ENCODE data around the gene CRYBG1.

The CRYBG1 gene

GRCh38 chr6:106451439-106451838 lies 90.9 kb downstream of the CRYBG1 start:
- in situ Hi-C loops (cut with HindIII; ENCODE audit: low sequenced_read_pairs), result no loop called here
- peak; percentile 73 for DNase-seq (ENCODE audit: low read depth)

GRCh38 chr6:106452628-106453027 lies 92.1 kb downstream of the CRYBG1 start:
- in situ Hi-C loops (cut with HindIII; ENCODE audit: low sequenced_read_pairs), result no loop called here
- DNase-seq (ENCODE audit: low read depth), result no peak
- no peak for TF ChIP-seq CTCF (IDR thresholded peaks at IDR 0.05; ENCODE audit: low read depth, low read length, missing control alignments)
- H3K4me3 ChIP-seq (ENCODE audit: low read depth, low read length), result no peak overlapping the region

More at GRCh38 chr6:106451439-106451838, 90.9 kb downstream of the CRYBG1 start:
- no peak for TF ChIP-seq CTCF (IDR thresholded peaks at IDR 0.05; ENCODE audit: low read depth, low read length, missing control alignments)
- no peak overlapping the region for H3K4me3 ChIP-seq (ENCODE audit: low read depth, low read length)

DNA sequence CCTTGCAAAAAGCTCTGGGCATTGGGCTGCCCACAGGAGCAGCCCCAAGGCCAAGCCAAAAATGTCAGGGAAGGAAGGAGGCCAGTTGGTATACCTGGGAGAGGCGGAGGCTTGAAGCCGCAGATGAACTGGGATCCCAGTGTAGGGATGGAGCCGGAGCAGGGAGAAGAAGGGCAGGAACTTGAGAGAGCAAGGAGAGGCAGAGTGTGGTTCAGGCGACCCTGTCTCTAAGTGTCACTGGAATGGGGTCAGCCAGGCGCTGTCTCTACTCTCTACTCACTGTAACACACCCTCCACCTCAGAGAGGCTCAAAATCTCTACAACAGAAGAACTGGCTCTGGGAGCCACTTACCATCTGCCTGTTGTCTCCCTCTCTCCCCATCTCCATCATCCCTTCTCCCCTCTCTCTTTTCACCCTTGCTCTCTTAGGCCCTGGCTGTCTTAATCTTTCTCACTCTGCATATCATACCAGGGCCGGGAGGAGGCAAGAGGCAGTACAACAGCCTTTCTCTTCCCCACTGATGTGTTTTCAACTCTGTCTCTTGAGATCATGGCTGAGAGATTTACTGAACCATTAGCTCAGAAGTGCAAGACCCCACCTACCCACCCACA lies 93.3 kb downstream of the CRYBG1 start:
- no peak overlapping the region for H3K4me3 ChIP-seq (ENCODE audit: low read depth, low read length)
- in situ Hi-C loops (cut with HindIII; ENCODE audit: low sequenced_read_pairs), result no loop called here
- TF ChIP-seq CTCF (IDR thresholded peaks at IDR 0.05; ENCODE audit: low read depth, low read length, missing control alignments), result no peak
- DNase-seq (ENCODE audit: low read depth), result no peak

- in situ Hi-C loops (cut with HindIII; ENCODE audit: low sequenced_read_pairs), result no loop called here
- DNase-seq (ENCODE audit: low read depth), result no peak
- no peak for TF ChIP-seq CTCF (IDR thresholded peaks at IDR 0.05; ENCODE audit: low read depth, low read length, missing control alignments)
- H3K4me3 ChIP-seq (ENCODE audit: low read depth, low read length), result no peak overlapping the region
Measured at GRCh38 chr6:106456756-106457155, 96.2 kb downstream of the CRYBG1 start.

- no peak overlapping the region for H3K4me3 ChIP-seq (ENCODE audit: low read depth, low read length)
- TF ChIP-seq CTCF (IDR thresholded peaks at IDR 0.05; ENCODE audit: low read depth, low read length, missing control alignments), result no peak
- in situ Hi-C loops (cut with HindIII; ENCODE audit: low sequenced_read_pairs), result no loop called here
- no peak for DNase-seq (ENCODE audit: low read depth)
Measured at GRCh38 chr6:106458021-106458986, 97.8 kb downstream of the CRYBG1 start.

GRCh38 chr6:106460481-106460880 lies 100.0 kb downstream of the CRYBG1 start:
- in situ Hi-C loops (cut with HindIII; ENCODE audit: low sequenced_read_pairs), result no loop called here
- TF ChIP-seq CTCF (IDR thresholded peaks at IDR 0.05; ENCODE audit: low read depth, low read length, missing control alignments), result no peak
- DNase-seq (ENCODE audit: low read depth), result no peak
- H3K4me3 ChIP-seq (ENCODE audit: low read depth, low read length), result no peak overlapping the region

All from astrocyte of the cerebellum (primary cell).